ENCODE measurements around the gene B4GALT5.

The B4GALT5 gene

GRCh38 chr20:49700411-49701185, 13.1 kb downstream of the B4GALT5 start:
- DNase-seq (ENCODE audit: low spot score), result no peak

- DNase-seq (ENCODE audit: low spot score), result no peak
These were observed 14.3 kb downstream of the B4GALT5 start for GRCh38 chr20:49699200-49699992.

- no peak for DNase-seq (ENCODE audit: low spot score)
These were observed 15.2 kb downstream of the B4GALT5 start for GRCh38 chr20:49698477-49698876.

GRCh38 chr20:49697071-49697470, 16.6 kb downstream of the B4GALT5 start:
- no peak for DNase-seq (ENCODE audit: low spot score)

GRCh38 chr20:49696594-49696993, 17.1 kb downstream of the B4GALT5 start:
- DNase-seq (ENCODE audit: low spot score), result no peak

GRCh38 chr20:49695830-49696229, 17.8 kb downstream of the B4GALT5 start:
- DNase-seq (ENCODE audit: low spot score), result no peak

- DNase-seq (ENCODE audit: low spot score), result no peak
These were observed 19.1 kb downstream of the B4GALT5 start for GRCh38 chr20:49694450-49695071.

- DNase-seq (ENCODE audit: low spot score), result no peak
These were observed 20.1 kb downstream of the B4GALT5 start for GRCh38 chr20:49693435-49694171.

GRCh38 chr20:49692941-49693340, 20.7 kb downstream of the B4GALT5 start:
- DNase-seq (ENCODE audit: low spot score), result no peak

- DNase-seq (ENCODE audit: low spot score), result no peak
These were observed 21.7 kb downstream of the B4GALT5 start for GRCh38 chr20:49691818-49692568.

GRCh38 chr20:49690899-49691620, 22.6 kb downstream of the B4GALT5 start:
- DNase-seq (ENCODE audit: low spot score), result no peak

GRCh38 chr20:49687595-49688567, 25.8 kb downstream of the B4GALT5 start:
- DNase-seq (ENCODE audit: low spot score), result no peak

- DNase-seq (ENCODE audit: low spot score), result no peak
These were observed 27.9 kb downstream of the B4GALT5 start for GRCh38 chr20:49685809-49686208.

GRCh38 chr20:49685161-49685601, 28.5 kb downstream of the B4GALT5 start:
- no peak for DNase-seq (ENCODE audit: low spot score)

- no peak for DNase-seq (ENCODE audit: low spot score)
These were observed 29.2 kb downstream of the B4GALT5 start for GRCh38 chr20:49684335-49684997.

- DNase-seq (ENCODE audit: low spot score), result no peak
These were observed 30.9 kb downstream of the B4GALT5 start for GRCh38 chr20:49682798-49683197.

- DNase-seq (ENCODE audit: low spot score), result no peak
These were observed 31.4 kb downstream of the B4GALT5 start for GRCh38 chr20:49682278-49682677.

- DNase-seq (ENCODE audit: low spot score), result no peak
These were observed 31.8 kb downstream of the B4GALT5 start for GRCh38 chr20:49681850-49682216.

GRCh38 chr20:49680484-49680883, 33.2 kb downstream of the B4GALT5 start:
- DNase-seq (ENCODE audit: low spot score), result no peak
